ENCODE data around the gene CASP10. TPM values are rescaled to one million over a fixed set of nuclear protein-coding genes. Genes with fewer than 3 reads are reported as not detected.

Gene CASP10
- total and polyA plus RNA-seq, 9 of the 15 experiments (the other 6 are each of a cell fraction or from before 2014, with no cell fraction given) = 7.1 to 20.4 (median 10.8) TPM

DNA sequence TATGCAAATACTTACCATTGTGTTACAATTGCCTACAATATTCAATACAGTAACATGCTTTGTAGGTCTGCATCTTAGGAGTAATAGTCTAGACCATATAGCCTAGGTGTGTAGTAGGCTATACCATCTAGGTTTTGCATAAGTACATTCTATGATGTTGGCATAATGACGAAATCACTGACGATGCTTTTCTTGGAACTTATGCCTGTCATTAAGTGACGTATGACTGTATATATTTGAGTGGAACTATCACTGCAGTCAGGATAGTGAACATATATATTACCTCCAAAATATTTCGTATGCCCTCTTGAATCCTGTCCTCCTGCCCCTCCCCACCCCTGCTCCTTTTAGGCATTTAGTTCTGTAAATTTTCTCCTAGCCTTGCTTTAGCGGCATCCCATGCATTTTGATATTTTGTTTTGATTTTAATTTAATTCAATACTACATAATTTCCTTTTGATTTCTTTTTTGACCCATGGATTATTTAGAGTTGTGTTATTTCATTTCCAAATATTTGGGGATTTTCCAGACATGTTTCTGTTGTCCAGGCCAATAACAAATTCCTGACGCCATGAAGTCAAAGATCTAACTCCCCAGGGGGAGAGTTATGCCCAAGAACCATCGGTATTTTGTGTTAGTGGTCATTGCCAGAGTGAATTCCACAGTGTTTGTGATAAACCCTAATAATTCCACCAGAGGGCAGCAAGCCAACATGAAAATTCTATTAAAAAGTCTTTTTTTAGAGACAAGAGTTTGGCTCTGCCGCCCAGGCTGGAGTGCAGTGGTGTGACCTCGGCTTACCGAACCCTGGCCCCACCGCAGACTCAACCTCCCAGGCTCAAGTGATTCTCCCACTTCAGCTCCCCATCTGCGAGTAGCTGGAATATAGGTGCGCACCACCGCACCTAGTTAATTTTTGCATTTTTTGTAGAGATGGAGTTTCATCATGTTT, 53.2 kb downstream of the CASP10 start (continued):
- TF ChIP-seq, protein P1, sequence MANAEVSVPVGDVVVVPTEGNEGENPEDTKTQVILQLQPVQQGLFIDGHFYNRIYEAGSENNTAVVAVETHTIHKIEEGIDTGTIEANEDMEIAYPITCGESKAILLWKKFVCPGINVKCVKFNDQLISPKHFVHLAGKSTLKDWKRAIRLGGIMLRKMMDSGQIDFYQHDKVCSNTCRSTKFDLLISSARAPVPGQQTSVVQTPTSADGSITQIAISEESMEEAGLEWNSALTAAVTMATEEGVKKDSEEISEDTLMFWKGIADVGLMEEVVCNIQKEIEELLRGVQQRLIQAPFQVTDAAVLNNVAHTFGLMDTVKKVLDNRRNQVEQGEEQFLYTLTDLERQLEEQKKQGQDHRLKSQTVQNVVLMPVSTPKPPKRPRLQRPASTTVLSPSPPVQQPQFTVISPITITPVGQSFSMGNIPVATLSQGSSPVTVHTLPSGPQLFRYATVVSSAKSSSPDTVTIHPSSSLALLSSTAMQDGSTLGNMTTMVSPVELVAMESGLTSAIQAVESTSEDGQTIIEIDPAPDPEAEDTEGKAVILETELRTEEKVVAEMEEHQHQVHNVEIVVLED (CRISPR knock-in tag; IDR thresholded peaks at IDR 0.05) = no peak
- TF ChIP-seq CBX3 (IDR thresholded peaks at IDR 0.05; ENCODE audit: borderline replicate concordance in 1 of 2, low read length in 2 of 2) = no peak
- no peak for TF ChIP-seq KLF1 (tag; IDR thresholded peaks at IDR 0.05)
- TF ChIP-seq MAFG (tag; conservative IDR thresholded peaks at IDR 0.05) = 0 out of 2 replicates have a peak, but pooled peaks have one; percentile 15
- TF ChIP-seq RBM39 (optimal IDR thresholded peaks at IDR 0.05; ENCODE audit: low read depth, low read length) = no peak
- TF ChIP-seq SAP30 (IDR thresholded peaks at IDR 0.05; ENCODE audit: borderline replicate concordance, insufficient read depth, low read depth, low read length, poor library complexity, severe bottlenecking) = no peak
- TF ChIP-seq STAT5A (IDR thresholded peaks at IDR 0.05; ENCODE audit: borderline replicate concordance, low read length) = no peak
- no peak for TF ChIP-seq BRD4 (IDR thresholded peaks at IDR 0.05)
- TF ChIP-seq SAFB2 (IDR thresholded peaks at IDR 0.05; ENCODE audit: borderline replicate concordance, low read depth, low read length, severe bottlenecking) = no peak
- no peak for TF ChIP-seq PTBP1 (IDR thresholded peaks at IDR 0.05; ENCODE audit: low read depth, low read length)
- TF ChIP-seq, protein P2, sequence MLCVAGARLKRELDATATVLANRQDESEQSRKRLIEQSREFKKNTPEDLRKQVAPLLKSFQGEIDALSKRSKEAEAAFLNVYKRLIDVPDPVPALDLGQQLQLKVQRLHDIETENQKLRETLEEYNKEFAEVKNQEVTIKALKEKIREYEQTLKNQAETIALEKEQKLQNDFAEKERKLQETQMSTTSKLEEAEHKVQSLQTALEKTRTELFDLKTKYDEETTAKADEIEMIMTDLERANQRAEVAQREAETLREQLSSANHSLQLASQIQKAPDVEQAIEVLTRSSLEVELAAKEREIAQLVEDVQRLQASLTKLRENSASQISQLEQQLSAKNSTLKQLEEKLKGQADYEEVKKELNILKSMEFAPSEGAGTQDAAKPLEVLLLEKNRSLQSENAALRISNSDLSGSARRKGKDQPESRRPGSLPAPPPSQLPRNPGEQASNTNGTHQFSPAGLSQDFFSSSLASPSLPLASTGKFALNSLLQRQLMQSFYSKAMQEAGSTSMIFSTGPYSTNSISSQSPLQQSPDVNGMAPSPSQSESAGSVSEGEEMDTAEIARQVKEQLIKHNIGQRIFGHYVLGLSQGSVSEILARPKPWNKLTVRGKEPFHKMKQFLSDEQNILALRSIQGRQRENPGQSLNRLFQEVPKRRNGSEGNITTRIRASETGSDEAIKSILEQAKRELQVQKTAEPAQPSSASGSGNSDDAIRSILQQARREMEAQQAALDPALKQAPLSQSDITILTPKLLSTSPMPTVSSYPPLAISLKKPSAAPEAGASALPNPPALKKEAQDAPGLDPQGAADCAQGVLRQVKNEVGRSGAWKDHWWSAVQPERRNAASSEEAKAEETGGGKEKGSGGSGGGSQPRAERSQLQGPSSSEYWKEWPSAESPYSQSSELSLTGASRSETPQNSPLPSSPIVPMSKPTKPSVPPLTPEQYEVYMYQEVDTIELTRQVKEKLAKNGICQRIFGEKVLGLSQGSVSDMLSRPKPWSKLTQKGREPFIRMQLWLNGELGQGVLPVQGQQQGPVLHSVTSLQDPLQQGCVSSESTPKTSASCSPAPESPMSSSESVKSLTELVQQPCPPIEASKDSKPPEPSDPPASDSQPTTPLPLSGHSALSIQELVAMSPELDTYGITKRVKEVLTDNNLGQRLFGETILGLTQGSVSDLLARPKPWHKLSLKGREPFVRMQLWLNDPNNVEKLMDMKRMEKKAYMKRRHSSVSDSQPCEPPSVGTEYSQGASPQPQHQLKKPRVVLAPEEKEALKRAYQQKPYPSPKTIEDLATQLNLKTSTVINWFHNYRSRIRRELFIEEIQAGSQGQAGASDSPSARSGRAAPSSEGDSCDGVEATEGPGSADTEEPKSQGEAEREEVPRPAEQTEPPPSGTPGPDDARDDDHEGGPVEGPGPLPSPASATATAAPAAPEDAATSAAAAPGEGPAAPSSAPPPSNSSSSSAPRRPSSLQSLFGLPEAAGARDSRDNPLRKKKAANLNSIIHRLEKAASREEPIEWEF (CRISPR knock-in tag; IDR thresholded peaks at IDR 0.05) = no peak
- TF ChIP-seq ZFPM2 (CRISPR knock-in tag; IDR thresholded peaks at IDR 0.05) = no peak
- no peak for TF ChIP-seq ZNF79 (CRISPR knock-in tag; IDR thresholded peaks at IDR 0.05; ENCODE audit: low read depth)
- TF ChIP-seq, protein P3, sequence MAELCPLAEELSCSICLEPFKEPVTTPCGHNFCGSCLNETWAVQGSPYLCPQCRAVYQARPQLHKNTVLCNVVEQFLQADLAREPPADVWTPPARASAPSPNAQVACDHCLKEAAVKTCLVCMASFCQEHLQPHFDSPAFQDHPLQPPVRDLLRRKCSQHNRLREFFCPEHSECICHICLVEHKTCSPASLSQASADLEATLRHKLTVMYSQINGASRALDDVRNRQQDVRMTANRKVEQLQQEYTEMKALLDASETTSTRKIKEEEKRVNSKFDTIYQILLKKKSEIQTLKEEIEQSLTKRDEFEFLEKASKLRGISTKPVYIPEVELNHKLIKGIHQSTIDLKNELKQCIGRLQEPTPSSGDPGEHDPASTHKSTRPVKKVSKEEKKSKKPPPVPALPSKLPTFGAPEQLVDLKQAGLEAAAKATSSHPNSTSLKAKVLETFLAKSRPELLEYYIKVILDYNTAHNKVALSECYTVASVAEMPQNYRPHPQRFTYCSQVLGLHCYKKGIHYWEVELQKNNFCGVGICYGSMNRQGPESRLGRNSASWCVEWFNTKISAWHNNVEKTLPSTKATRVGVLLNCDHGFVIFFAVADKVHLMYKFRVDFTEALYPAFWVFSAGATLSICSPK (IDR thresholded peaks at IDR 0.05; ENCODE audit: borderline replicate concordance) = no peak
- no peak for TF ChIP-seq EWSR1 (IDR thresholded peaks at IDR 0.05; ENCODE audit: borderline replicate concordance, low read depth, partially characterized antibody)
- TF ChIP-seq ZNF282 (CRISPR knock-in tag; IDR thresholded peaks at IDR 0.05) = no peak

Measured in K562 (cell line).